GM18526 (cell line): ENCODE results near the gene RNF212.

ENCODE experiments used
- POLR2A ChIP-seq: IDR thresholded peaks from 3 replicates; pipeline ENCODE4 v1.6.1; 2011; ENCODE audit not compliant: insufficient read length; ENCODE audit errors: extremely low read depth

Gene RNF212

GRCh38 chr4:1027219-1027914, 86.0 kb downstream of the RNF212 start:
- TF ChIP-seq POLR2A, result no peak

- TF ChIP-seq POLR2A, result no peak
Measured at GRCh38 chr4:1026115-1026514, 87.2 kb downstream of the RNF212 start.

GRCh38 chr4:1024882-1025545, 88.3 kb downstream of the RNF212 start:
- no peak for TF ChIP-seq POLR2A

DNA sequence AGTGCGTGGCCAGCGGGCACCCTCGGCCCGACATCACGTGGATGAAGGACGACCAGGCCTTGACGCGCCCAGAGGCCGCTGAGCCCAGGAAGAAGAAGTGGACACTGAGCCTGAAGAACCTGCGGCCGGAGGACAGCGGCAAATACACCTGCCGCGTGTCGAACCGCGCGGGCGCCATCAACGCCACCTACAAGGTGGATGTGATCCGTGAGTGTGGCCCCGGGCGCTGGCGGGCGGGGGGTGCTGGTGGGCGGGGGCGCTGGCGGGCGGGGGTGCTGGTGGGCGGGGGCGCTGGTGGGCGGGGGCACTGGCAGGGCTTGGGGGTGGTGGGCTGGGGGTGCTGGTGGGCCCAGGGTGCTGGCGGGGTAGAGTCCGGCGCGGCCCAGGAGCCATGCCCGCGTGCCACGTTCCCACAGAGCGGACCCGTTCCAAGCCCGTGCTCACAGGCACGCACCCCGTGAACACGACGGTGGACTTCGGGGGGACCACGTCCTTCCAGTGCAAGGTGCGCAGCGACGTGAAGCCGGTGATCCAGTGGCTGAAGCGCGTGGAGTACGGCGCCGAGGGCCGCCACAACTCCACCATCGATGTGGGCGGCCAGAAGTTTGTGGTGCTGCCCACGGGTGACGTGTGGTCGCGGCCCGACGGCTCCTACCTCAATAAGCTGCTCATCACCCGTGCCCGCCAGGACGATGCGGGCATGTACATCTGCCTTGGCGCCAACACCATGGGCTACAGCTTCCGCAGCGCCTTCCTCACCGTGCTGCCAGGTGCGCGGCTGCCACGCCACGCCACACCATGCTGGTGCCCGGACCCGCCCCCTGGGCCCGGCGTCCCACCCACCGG, 89.2 kb downstream of the RNF212 start:
- TF ChIP-seq POLR2A, result no peak

GRCh38 chr4:1023075-1023640, 90.2 kb downstream of the RNF212 start:
- no peak for TF ChIP-seq POLR2A

GRCh38 chr4:1022739-1023066, 90.7 kb downstream of the RNF212 start:
- no peak for TF ChIP-seq POLR2A

GRCh38 chr4:1022051-1022738, 91.2 kb downstream of the RNF212 start:
- TF ChIP-seq POLR2A, result no peak
